A673 (cell line): ENCODE data around the gene OLFM1.

ENCODE experiments used
- CTCF ChIP-seq: fragments of 300-800, 200-600 bp; sonication (generic); conservative IDR thresholded peaks from 2 replicates; pipeline ENCODE4 v1.5.1; 2017; ENCODE audit warnings: low read depth, mild to moderate bottlenecking, antibody characterized with exemption, low read length, moderate library complexity, mixed read lengths
- EZH2 ChIP-seq: fragments of 200-600 bp; sonication (generic); IDR thresholded peaks from 2 replicates; pipeline ENCODE4 v1.6.1; 2017; ENCODE audit warnings: borderline replicate concordance, low read depth, mild to moderate bottlenecking, mixed read lengths, antibody characterized with exemption, low read length; ENCODE audit not compliant: poor library complexity, severe bottlenecking

- no peak for TF ChIP-seq CTCF
- TF ChIP-seq EZH2 = no peak
These were observed 39.2 kb downstream of the OLFM1 start for GRCh38 chr9:135126451-135127187.
